GM12878 (cell line): ENCODE results near the gene HS3ST3A1.

ENCODE experiments used
- ATF3 ChIP-seq: IDR thresholded peaks from 2 replicates; pipeline ENCODE4 v1.6.1; 2011; ENCODE audit warnings: low read depth, mild to moderate bottlenecking, low read length, moderate library complexity, borderline replicate concordance; ENCODE audit errors: extremely low read depth
- CREM ChIP-seq: IDR thresholded peaks from 2 replicates; pipeline ENCODE4 v1.6.1; 2014; ENCODE audit warnings: antibody characterized with exemption, low read depth
- CTCF ChIP-seq, 3 experiments: IDR thresholded peaks in 2 of 3; conservative IDR thresholded peaks in 1 of 3; 2 replicates each; pipeline ENCODE4 v1.5.1; 2011; ENCODE audit warnings: low read depth in 3 of 3, low read length in 3 of 3, mild to moderate bottlenecking in 3 of 3, control low read depth in 2 of 3, moderate library complexity in 2 of 3, inconsistent platforms in 1 of 3, mixed read lengths in 1 of 3; ENCODE audit not compliant: control insufficient read depth in 2 of 3, insufficient read depth in 1 of 3; ENCODE audit errors: extremely low read depth in 1 of 3
- CUX1 ChIP-seq: IDR thresholded peaks from 2 replicates; pipeline ENCODE4 v1.6.1; 2012; ENCODE audit warnings: improper control_type of control experiment, low read depth, low read length; ENCODE audit not compliant: insufficient replicate concordance
- EP300 ChIP-seq, 2 experiments: fragments of 150-350 bp in 1 of 2; IDR thresholded peaks; 2 replicates each; pipeline ENCODE4 v1.6.1; 2011 to 2012; ENCODE audit warnings: low read depth in 2 of 2, low read length in 2 of 2, borderline replicate concordance in 1 of 2, improper control_type of control experiment in 1 of 2, inconsistent platforms in 1 of 2; ENCODE audit not compliant: control insufficient read depth in 1 of 2
- ETV6 ChIP-seq, 2 experiments: fragments of 450-650 bp in 1 of 2; IDR thresholded peaks in 1 of 2; conservative IDR thresholded peaks in 1 of 2; 2 replicates each; pipeline ENCODE4 v1.6.1; 2014; ENCODE audit warnings: antibody characterized with exemption in 1 of 2, borderline replicate concordance in 1 of 2, low read depth in 1 of 2, mild to moderate bottlenecking in 1 of 2, moderate library complexity in 1 of 2
- EZH2 ChIP-seq: IDR thresholded peaks from 2 replicates; pipeline ENCODE4 v1.6.1; 2012; ENCODE audit warnings: low read depth, mild to moderate bottlenecking, control low read depth, inconsistent platforms, low read length, borderline replicate concordance; ENCODE audit not compliant: control insufficient read depth
- POLR2AphosphoS5 ChIP-seq: IDR thresholded peaks from 2 replicates; pipeline ENCODE4 v1.6.1; 2011; ENCODE audit warnings: mild to moderate bottlenecking, low read length, inconsistent platforms
- SIN3A ChIP-seq: IDR thresholded peaks from 2 replicates; pipeline ENCODE4 v1.6.1; 2012; ENCODE audit warnings: low read depth, low read length, improper control_type of control experiment
- USF1 ChIP-seq: IDR thresholded peaks from 2 replicates; pipeline ENCODE4 v1.6.1; 2011; ENCODE audit warnings: borderline replicate concordance, low read depth, mild to moderate bottlenecking, moderate library complexity, mixed read lengths, low read length; ENCODE audit not compliant: insufficient read depth; ENCODE audit errors: extremely low read length
- USF2 ChIP-seq: IDR thresholded peaks from 2 replicates; pipeline ENCODE4 v1.6.1; 2011; ENCODE audit warnings: low read depth, low read length, improper control_type of control experiment, borderline replicate concordance
- ZNF274 ChIP-seq: IDR thresholded peaks from one replicate; pipeline ENCODE4 v1.8.0; 2011; ENCODE audit not compliant: insufficient read length, insufficient read depth
- ZNF384 ChIP-seq: IDR thresholded peaks from 2 replicates; pipeline ENCODE4 v1.6.1; 2012; ENCODE audit warnings: low read depth, mild to moderate bottlenecking, low read length, improper control_type of control experiment, borderline replicate concordance

GRCh38 chr17:13631529-13631928 lies 29.8 kb upstream of the HS3ST3A1 start:
- TF ChIP-seq CTCF (IDR thresholded peaks at IDR 0.05 in 2 of 3, conservative IDR thresholded peaks at IDR 0.05 in 1 of 3; ENCODE audit: control insufficient read depth in 2 of 3, extremely low read depth in 1 of 3, insufficient read depth in 1 of 3, low read depth in 3 of 3, low read length in 3 of 3) = no peak
- TF ChIP-seq CUX1 = no peak
- no peak for TF ChIP-seq ZNF274
- no peak for TF ChIP-seq ZNF384
- no peak for TF ChIP-seq ETV6 (conservative IDR thresholded peaks at IDR 0.05 in 1 of 2, IDR thresholded peaks at IDR 0.05 in 1 of 2; ENCODE audit: borderline replicate concordance in 1 of 2, low read depth in 1 of 2)
- no peak for TF ChIP-seq SIN3A
- no peak for TF ChIP-seq EP300 (IDR thresholded peaks at IDR 0.05; ENCODE audit: borderline replicate concordance in 1 of 2, control insufficient read depth in 1 of 2, low read depth in 2 of 2, low read length in 2 of 2)
- no peak for TF ChIP-seq USF2
- TF ChIP-seq USF1 = no peak
- TF ChIP-seq ATF3 = no peak
- no peak for TF ChIP-seq EZH2
- TF ChIP-seq POLR2AphosphoS5 = no peak
- no peak for TF ChIP-seq CREM
